ENCODE data around the gene CDC42.

Gene CDC42

DNA sequence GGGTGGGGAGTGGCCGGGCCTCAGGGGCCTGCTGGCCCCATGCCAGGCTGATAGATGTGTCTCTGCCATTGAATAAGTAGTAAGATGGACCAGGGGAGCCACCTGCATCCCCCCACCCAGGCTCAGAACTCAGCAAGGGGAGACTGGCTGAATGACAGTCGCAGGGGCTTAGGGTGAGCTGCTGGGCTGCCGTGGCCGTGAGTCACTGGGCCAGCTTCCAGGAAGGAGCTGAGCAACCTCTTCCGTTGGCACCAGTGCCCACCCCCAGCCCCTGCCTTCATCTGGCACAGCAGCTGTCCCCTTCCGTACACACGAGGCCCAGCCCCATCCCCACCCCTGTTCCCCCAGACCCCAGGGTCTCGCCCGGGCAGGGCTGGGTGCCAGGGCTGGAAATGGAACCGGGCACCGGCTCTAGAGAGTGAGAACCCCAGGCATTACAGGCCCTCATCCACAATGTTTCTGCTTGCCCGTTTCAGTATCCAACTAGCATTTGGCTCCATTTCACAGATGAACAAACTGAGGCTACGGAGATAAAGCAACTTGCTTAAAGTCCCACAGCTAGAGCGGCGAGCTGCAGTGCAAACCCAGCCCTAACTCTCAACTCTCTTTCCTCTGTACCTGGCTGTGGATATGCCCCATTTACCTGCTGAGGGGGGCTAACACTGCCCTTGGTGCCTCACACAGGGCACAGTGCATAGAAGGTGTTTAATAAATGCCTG, 80.2 kb downstream of the CDC42 start:
- no peak for DNase-seq

DNA sequence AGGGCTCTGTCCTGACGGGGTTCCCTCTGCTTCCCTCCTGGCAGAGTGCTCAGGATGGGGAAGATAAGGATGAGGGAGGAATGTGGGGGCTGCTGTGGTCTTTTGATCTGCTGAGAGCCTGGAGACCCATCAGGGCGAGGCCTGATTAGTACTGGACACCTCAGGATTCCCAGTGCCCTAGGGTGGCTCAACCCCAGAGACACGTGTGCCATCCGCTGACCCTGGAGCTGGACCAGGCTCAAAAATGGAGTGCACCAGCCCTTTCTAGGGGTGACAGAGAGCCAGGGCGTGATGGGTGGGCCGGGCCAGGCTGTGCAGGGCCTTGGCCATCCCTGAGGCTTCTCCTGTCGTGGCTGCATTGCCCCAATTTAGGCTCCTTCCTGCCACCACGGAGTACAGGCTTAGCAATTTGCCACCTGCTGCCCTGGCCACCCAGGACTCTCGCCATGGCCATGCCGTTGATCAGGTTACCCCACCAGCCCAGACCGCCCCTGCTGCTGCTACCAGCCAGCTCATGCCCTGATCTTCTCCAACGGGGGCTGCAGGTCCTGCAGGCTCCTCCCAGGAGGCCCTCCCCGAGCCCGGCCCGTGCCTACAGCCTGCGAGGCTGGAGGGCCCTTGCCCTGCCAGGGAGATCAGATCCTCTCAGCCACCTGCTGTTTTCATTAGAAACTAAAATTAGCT, 80.9 kb downstream of the CDC42 start:
- no peak for DNase-seq

DNA sequence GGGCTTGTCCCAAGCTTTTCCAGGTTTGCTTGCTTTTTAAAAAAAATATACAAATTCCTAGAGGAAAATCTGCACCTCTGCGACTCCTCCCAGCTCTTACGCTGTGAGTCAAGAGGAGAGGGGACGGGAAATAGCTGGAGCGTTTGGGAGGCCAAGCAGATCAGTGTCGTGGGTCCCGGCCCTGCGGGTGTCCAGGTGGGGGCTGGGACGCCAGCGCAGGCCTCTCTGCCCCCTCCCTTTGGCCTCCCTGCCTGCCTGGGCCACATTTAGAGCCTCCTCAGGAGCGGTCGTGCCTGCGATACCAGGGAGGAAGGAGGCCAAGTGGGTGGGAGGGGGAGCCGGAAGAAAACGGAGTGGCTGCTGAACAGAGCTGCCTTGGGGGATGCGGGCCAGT, 81.4 kb downstream of the CDC42 start:
- no peak for DNase-seq

DNA sequence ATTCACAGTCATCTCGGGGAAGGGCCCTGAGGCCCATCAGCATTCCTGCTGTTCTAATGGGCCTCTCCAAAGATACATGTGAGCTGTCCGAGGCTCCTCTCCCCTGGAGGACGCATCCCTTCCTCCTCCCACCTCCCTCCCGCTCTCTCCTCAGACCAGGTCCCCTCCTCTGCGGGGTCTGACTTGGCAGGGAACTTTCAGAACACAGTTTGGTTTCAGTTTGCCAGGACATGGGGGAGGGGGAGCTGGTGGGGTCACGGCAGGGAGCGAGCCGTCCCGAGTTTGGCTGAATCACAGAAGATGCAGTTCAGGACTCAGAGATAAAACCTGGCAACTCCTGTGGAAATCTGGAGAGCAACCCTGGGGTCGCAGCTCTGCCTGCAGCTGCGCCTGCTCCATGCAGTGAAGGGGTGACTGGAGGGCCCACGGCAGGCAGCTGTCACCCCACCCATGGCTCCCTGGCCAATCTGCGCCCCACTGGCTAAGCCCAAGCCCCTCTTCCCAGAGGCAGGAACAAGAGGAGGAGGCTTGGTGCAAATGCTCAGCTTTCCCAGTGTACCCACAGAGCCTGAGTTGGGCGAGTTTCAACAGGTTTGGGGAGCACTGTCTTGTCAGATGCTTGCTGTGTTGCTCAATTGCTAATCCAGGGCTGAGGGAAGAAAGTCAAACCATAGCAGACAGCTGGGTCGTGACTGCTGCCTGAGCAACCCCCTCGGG, 84.7 kb downstream of the CDC42 start:
- no peak for DNase-seq

DNA sequence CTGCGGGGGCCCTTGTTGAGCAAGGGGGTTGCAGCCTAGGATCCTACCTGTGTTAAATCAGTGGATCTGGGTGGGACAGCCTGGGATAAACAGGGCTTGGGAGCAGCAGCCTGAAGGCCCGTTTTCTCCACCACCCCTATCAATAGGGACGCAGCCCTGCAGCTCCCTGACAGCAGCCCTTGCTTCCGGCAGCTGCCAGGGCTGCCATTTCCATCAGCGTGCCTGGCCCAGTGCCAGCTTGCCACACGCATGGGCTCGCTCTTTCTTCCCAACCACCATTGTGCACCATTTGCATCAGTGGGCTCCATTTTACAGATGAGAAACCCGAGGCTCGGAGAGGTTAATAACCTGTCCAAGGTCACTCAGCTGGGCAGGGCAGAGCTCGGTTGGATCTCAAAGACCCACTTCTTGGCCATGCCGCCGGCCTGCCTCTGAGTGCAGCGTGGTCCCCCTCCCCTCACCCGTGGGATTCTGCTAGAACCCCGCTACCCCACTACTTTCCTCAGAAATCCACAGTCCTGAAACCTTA, 86.6 kb downstream of the CDC42 start:
- DNase-seq, result no peak

DNA sequence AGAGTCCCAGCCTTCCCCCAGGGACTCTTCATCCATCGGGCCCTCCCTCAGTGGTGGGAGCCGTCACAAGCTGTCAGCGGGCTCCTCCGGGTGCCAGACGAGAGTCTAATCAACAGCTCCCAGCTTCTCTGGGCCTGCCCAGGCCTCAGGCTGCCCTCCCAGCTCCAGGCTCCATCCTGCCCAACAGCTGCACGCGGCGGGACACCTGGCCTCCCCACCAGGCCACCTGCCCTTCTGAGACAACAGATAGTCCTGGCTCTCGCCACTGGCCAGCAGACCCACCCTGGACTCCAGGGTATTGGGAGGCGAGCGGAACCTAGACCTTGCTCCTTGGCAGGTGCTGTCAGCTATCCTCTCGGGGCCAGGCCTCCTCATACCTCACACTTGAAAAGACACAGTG, 87.3 kb downstream of the CDC42 start:
- DNase-seq, result no peak

Data from stimulated activated CD4-positive, alpha-beta T cell treated with anti-CD3 and anti-CD28 coated beads, Interleukin-2, amount 100 ng/mL, for 48 hours (primary cell).